ENCODE data around the gene SULT1C3.

- TF ChIP-seq, protein P1, sequence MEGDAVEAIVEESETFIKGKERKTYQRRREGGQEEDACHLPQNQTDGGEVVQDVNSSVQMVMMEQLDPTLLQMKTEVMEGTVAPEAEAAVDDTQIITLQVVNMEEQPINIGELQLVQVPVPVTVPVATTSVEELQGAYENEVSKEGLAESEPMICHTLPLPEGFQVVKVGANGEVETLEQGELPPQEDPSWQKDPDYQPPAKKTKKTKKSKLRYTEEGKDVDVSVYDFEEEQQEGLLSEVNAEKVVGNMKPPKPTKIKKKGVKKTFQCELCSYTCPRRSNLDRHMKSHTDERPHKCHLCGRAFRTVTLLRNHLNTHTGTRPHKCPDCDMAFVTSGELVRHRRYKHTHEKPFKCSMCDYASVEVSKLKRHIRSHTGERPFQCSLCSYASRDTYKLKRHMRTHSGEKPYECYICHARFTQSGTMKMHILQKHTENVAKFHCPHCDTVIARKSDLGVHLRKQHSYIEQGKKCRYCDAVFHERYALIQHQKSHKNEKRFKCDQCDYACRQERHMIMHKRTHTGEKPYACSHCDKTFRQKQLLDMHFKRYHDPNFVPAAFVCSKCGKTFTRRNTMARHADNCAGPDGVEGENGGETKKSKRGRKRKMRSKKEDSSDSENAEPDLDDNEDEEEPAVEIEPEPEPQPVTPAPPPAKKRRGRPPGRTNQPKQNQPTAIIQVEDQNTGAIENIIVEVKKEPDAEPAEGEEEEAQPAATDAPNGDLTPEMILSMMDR (IDR thresholded peaks at IDR 0.05): no peak
- TF ChIP-seq POLR2A (IDR thresholded peaks at IDR 0.05; ENCODE audit: low read depth): no peak
- TF ChIP-seq EP300 (IDR thresholded peaks at IDR 0.05): no peak
- TF ChIP-seq POLR2AphosphoS5 (IDR thresholded peaks at IDR 0.05): no peak
Measured at GRCh38 chr2:108309903-108310302, 70.1 kb downstream of the SULT1C3 start.

All from esophagus muscularis mucosa (tissue), 4 donors.